Gastroesophageal sphincter (tissue), 4 donors: ENCODE results near the gene PXDN. TPM values are rescaled to one million over a fixed set of nuclear protein-coding genes. Genes with fewer than 3 reads are reported as not detected.
"Not testable (repeated sequence)": the region's sequence is repeated elsewhere in the genome, so short reads cannot be mapped to it uniquely, and the experiment has no call there.

Source experiments
- ATAC-seq: fragments of 150-250 bp; one replicate; pipeline ENCODE4 v1.9.1; 2016; ENCODE audit warnings: mild to moderate bottlenecking, moderate library complexity
- H3K27ac ChIP-seq, 4 donors: fragments of 200-600 bp; sonication (generic) in 3 of 4; 1 replicate in 3 of 4; 2 replicates in 1 of 4; pipeline ENCODE4 v1.5.1; 2016 to 2019
- H3K27me3 ChIP-seq: fragments of 200-600 bp; sonication (generic); one replicate; pipeline ENCODE4 v1.5.1; 2019
- H3K36me3 ChIP-seq, 2 donors: fragments of 200-600 bp; sonication (generic); one replicate each; pipeline ENCODE4 v1.5.1; 2019; ENCODE audit warnings: control low read depth in 1 of 2
- H3K4me1 ChIP-seq, 3 donors: fragments of 200-600 bp; sonication (generic); 1 replicate in 2 of 3; 2 replicates in 1 of 3; pipeline ENCODE4 v1.5.1; 2016 to 2019; ENCODE audit warnings: control low read depth in 2 of 3
- H3K4me3 ChIP-seq, 2 donors: fragments of 200-600 bp; sonication (generic); one replicate each; pipeline ENCODE4 v1.5.1; 2019; ENCODE audit warnings: mild to moderate bottlenecking in 1 of 2, moderate library complexity in 1 of 2
- H3K9me3 ChIP-seq, 3 donors: fragments of 200-600 bp; sonication (generic); one replicate each; pipeline ENCODE4 v1.5.1; 2017 to 2019; ENCODE audit warnings: control low read depth in 2 of 3
- CTCF ChIP-seq, 4 experiments: fragments of 200-600 bp in 2 of 4; fragments of 450-650 bp in 2 of 4; sonication (generic) in 1 of 4; IDR thresholded peaks; one replicate each; pipeline ENCODE4 v1.5.1; 2017 to 2019; ENCODE audit warnings: antibody characterized with exemption in 4 of 4, mild to moderate bottlenecking in 2 of 4, moderate library complexity in 2 of 4
- EP300 ChIP-seq: sonication (generic); formaldehyde crosslinking; IDR thresholded peaks from one replicate; pipeline ENCODE4 v1.6.1; 2017; ENCODE audit warnings: antibody characterized with exemption, mild to moderate bottlenecking
- POLR2A ChIP-seq, 2 donors: fragments of 450-650 bp; IDR thresholded peaks; one replicate each; pipeline ENCODE4 v1.6.1; 2017; ENCODE audit warnings: antibody characterized with exemption in 2 of 2, mild to moderate bottlenecking in 2 of 2, moderate library complexity in 1 of 2
- POLR2AphosphoS5 ChIP-seq: sonication (generic); formaldehyde crosslinking; IDR thresholded peaks from one replicate; pipeline ENCODE4 v1.6.1; 2017; ENCODE audit warnings: antibody characterized with exemption
- WGBS, 2 donors: methylation state at CpG; one replicate each; pipeline ENCODE4 v1.1.5; 2018; ENCODE audit warnings: low coverage in 1 of 2; 5-methylcytosine and 5-hydroxymethylcytosine counted together
- total RNA-seq, 4 donors: library from RNA; depleted of rRNA; stranded (reverse); fragments of >200 nt; gene quantifications; one replicate each; pipeline ENCODE4 v1.1.0, GENCODE V29; 2016

Gene PXDN
- total RNA-seq, 4 donors from 2014 or later = 19.9 to 95.9 (median 60.9) TPM

GRCh38 chr2:1726558-1726957, 17.8 kb downstream of the PXDN start:
- WGBS, 2 donors = 56 to 68% methylated on average over 3 of the region's 3 CpGs
- no peak for ATAC-seq

GRCh38 chr2:1724351-1724750, 20.0 kb downstream of the PXDN start:
- H3K4me1 ChIP-seq = peaks cover 0 to 47% (median 27%) of the 10 kb centered on the region in 3 donors
- not testable (repeated sequence) for H3K4me3 ChIP-seq, H3K27ac ChIP-seq, H3K36me3 ChIP-seq, ATAC-seq, H3K27me3 ChIP-seq, H3K9me3 ChIP-seq
- WGBS, 2 donors = 100% methylated on average over 2 of the region's 2 CpGs; no CpG with 5 or more reads in 1 of the 2 donors

More at GRCh38 chr2:1726558-1726957, 17.8 kb downstream of the PXDN start:
- Histone ChIP-seq H3K27me3 (no peaks in the 10 kb centered on the region), H3K36me3 (no peaks in the 10 kb centered on the region), H3K9me3 (no peaks in the 10 kb centered on the region), H3K4me1 (peaks cover 13 to 49% (median 32%) of the 10 kb centered on the region in 3 donors), H3K27ac (no peak overlapping the region), H3K4me3 (no peak overlapping the region)
- no peak for TF ChIP-seq POLR2A (IDR thresholded peaks at IDR 0.05)
- no peak for TF ChIP-seq EP300
- no peak for TF ChIP-seq POLR2AphosphoS5
- no peak for TF ChIP-seq CTCF (IDR thresholded peaks at IDR 0.05)

GRCh38 chr2:1723397-1724042, 20.8 kb downstream of the PXDN start:
- no peak for ATAC-seq
- H3K4me1 ChIP-seq = peaks cover 0 to 45% (median 19%) of the 10 kb centered on the region in 3 donors
- no peaks in the 10 kb centered on the region for H3K36me3 ChIP-seq
- H3K27me3 ChIP-seq = no peaks in the 10 kb centered on the region
- H3K4me3 ChIP-seq = no peak overlapping the region
- H3K9me3 ChIP-seq = no peaks in the 10 kb centered on the region
- H3K27ac ChIP-seq = no peak overlapping the region
- WGBS, 2 donors = 66 to 70% methylated on average over 4 of the region's 4 CpGs
- no peak for TF ChIP-seq POLR2A (IDR thresholded peaks at IDR 0.05)
- no peak for TF ChIP-seq CTCF (IDR thresholded peaks at IDR 0.05)
- no peak for TF ChIP-seq EP300
- TF ChIP-seq POLR2AphosphoS5 = no peak

- H3K4me1 ChIP-seq = peaks cover 0 to 42% (median 19%) of the 10 kb centered on the region in 3 donors
- H3K9me3 ChIP-seq = no peaks in the 10 kb centered on the region
- TF ChIP-seq POLR2A (IDR thresholded peaks at IDR 0.05) (no peak), POLR2AphosphoS5 (no peak), CTCF (IDR thresholded peaks at IDR 0.05) (no peak), EP300 (no peak)
- no peaks in the 10 kb centered on the region for H3K36me3 ChIP-seq
- peak overlapping the region in 3 of 4 donors; percentile 75 to 86 (median 83) for H3K27ac ChIP-seq
- H3K4me3 ChIP-seq = no peak overlapping the region
- no peak for ATAC-seq
- 91 to 100% methylated on average over 1 to 2 of the region's 3 CpGs for WGBS, 2 donors
- no peaks in the 10 kb centered on the region for H3K27me3 ChIP-seq
These were observed 21.6 kb downstream of the PXDN start for GRCh38 chr2:1722692-1723091.

- TF ChIP-seq POLR2A (IDR thresholded peaks at IDR 0.05) = no peak
- TF ChIP-seq POLR2AphosphoS5 = peak; percentile 60
- no peak for TF ChIP-seq EP300
- TF ChIP-seq CTCF (IDR thresholded peaks at IDR 0.05) = no peak
- H3K4me3 ChIP-seq = no peak overlapping the region
- H3K36me3 ChIP-seq = no peaks in the 10 kb centered on the region
- 21 to 33% methylated on average over 8 to 15 of the region's 16 CpGs for WGBS, 2 donors
- ATAC-seq = peak; percentile 75
- peaks cover 0 to 49% (median 19%) of the 10 kb centered on the region in 3 donors for H3K4me1 ChIP-seq
- H3K27ac ChIP-seq = peak overlapping the region; percentile 36 to 86 (median 79)
- no peaks in the 10 kb centered on the region for H3K27me3 ChIP-seq
- H3K9me3 ChIP-seq = no peaks in the 10 kb centered on the region
These were observed 22.3 kb downstream of the PXDN start for GRCh38 chr2:1721706-1722646.
